HG03469 (cell line): ENCODE results near the gene STARD3NL.

Experiments
- ATAC-seq: cut with Tn5 transposase; IDR thresholded peaks from one replicate; pipeline ENCODE4 v1.9.1; 2021; ENCODE audit warnings: mild to moderate bottlenecking, moderate library complexity, moderate number of reproducible peaks; ENCODE audit not compliant: unreplicated experiment

Gene STARD3NL

DNA sequence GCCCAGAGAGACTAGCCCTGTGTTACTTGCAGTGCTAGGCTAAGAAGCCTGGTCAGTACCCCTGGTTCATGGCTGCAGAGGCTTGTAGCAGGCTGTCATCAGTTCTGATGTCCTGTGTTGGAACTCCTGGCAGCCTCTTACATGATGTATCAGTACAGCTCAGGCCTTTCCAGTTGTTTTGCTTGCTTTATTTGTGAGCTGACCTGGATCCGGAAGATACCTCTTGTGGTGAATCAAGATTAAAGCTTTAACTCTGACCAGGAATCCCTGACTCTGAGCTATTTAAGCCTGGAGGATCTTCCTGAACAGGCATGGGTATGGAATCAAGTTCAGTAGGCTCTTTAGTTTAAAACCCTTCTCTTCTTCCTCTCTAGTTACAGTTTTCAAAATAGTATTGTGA is 4.4 kb downstream of the STARD3NL start:
- no peak for ATAC-seq

DNA sequence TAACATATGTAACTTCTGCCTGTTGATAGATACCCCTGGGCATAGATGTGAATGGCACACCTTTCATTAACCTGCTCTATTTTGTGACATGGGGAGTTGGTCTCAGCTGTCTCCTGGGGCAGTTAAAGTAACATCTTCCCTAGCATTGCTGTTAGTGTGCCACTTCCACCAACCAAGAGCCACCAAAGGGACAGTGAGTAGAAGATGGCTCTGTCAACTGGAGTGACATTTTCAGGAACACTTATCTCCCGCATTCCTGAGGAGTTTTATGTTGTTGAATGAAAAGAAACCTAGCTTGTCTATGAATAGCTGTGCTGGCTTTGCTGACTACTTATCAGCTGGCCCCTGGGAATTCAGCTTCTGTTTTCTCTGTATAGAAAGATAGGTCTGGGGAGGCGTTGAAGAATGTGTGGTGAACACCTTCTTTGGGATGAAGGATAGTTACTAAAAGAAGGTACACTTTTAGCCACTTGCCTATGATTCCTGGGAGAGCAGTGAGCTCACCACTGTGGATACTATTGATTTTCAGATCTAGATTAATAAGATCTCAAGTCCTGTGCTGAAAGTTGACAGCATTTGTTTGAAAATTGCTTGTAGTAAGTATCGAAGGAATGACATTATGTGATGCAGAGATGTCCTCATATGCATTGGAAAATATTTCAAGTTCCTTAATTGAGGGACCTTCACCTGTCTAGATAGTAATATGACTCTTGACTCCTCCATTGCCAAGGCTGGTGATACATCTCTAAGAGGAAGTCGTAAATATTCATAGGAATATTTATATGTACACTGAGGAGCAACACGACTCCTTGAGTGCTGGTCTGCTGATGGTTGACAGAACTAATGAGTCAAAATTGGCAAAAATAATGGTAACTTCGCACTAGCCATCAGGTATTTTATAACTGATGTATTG is 7.6 kb downstream of the STARD3NL start:
- no peak for ATAC-seq

DNA sequence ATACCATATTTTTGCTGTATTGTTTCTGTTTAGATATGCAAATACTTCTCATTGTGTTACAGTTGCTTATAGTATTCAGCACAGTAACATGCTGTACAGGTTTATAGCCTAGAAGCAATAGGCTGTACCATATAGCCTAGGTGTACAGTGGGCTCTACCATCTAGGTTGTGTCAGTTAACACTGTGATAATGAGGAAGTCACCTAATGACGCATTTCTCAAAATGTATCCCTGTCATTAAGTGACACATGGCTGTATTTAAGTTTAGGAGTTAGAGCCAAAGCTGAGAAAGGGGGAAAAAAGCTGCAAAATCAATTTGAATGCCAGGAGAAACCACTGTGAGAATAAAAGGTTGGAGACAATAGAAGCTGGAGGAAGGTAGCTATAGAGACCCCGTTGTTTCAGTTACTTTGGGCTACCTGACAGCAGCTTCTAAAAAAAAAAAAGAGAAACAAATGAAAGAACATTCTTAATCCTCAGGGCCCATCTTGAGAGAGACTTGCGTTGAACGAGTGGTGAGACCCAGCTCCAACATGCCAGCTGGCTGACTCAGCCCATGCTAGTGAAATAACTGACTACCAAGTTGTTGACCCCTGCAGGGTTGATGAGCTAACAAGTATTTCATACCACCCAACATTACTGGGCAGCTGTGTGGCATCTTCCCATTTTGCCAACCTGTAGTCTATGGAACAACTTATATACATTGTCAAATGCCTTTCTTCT is 8.7 kb downstream of the STARD3NL start:
- no peak for ATAC-seq

DNA sequence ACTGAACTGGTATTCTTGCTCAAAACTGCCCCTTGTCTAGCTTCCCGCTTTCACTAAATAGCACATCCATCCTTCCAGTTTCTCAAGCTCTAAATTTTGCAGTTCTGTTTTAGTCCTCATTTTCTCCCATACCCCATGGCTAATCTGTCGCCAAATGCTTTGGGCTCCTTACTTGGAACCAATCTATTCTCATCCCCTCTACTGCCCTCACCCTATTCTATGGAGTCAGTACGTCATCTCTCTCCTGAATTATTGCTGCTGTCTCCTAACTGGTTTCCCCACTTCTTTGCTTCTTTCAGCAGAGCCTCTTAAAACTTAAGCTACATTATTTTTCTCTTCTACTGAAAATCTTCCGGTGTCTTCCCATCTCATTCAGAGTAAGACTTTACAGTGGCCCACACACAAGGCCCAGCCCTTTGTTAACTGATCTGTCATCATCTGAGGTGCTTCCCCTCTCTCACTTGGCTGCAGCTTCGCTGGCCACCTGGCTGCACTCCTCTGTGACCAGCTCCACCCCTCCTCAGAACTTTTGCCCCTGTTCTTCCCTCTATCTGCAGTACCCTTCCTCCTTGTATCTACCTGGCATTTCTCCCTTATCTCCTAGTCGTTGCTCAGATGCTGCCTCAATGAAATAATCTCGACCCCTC is 9.9 kb downstream of the STARD3NL start:
- ATAC-seq, result peak; percentile 77

DNA sequence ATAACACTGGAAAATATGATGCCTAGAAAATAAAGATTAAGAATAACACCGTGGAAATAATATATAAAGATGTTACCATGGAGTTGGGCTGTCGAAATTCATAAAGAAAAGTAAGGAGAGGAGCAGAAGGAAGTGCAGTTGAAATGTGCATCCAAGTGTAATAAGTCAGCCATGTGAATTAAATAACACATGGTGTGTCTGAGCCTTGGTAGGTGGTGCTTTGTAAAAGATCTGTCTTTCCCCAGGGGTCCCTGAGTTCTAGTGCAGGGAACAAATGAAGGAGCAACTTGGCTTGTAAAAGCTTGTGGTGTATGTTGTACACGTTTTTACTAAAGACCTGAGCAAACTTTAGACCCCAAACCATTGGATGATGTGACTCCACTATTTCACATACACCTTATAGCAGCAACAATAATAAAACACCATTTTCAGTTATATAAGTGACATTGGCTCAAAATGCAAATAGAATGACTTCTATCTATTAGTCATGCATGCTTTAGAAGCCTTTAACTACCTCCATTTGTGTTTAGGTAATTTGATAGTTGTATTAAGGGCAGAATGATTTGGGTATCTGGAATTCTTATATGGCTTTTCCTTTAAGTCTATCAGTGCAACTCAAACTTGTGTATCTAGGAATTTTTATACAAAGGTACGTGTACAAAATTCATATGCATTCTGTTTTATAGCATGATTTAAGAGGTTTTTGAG is 11.3 kb downstream of the STARD3NL start:
- no peak for ATAC-seq

DNA sequence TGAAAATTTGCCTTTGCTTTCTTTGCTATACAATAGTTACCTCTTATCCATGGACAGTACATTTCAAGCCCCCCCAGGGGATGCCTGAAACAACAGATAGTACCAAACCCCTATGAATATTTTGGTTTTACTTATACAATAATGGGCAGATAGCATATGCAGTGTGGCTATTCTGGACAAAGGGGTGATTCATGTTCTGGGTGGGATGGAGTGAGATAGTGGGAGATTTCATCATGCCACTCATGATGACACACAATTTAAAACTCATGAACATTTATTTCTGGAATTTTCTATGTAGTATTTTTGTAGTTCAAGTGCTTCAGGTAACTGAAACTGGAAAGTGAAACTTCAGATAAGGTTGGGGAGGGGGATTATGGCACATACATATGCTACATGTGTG is 12.0 kb downstream of the STARD3NL start:
- ATAC-seq, result no peak

DNA sequence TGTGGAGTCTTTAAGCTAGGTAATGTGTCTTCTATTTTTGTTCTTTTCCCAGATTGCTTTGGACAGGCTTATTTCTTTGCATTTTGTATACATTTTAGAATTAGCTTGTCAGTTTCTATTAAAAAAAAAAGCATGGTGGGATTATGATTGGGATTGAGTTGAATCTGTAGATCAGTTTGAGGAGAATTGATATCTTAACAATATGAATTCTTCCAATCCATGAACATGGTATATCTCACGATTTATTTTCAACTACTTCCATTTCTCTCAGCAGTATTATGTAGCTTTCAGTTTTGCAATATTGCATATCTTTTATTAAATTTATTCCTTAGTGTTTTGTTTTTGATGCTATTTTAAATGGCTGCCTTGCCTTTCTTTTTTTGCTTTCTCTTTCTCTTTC is 13.7 kb downstream of the STARD3NL start:
- no peak for ATAC-seq

DNA sequence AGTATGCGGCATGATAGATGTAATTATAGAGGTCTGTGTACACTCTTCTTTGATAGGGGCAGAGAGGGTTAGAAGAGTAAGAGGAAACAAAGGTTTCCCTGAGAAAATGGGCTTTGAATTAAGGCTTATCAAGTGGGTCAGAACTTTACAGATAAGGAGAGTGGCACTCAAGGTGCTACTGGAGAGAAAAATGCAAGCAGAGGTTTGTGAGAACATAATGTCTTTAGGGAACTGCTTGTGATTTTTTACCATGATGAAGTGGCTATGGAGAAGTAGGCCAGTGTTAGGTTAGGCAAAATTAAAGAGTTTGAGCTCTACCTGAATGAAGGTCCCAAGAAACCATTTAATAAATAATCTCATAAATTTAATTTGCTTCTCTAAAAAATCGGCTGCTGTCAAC is 14.3 kb downstream of the STARD3NL start:
- no peak for ATAC-seq

DNA sequence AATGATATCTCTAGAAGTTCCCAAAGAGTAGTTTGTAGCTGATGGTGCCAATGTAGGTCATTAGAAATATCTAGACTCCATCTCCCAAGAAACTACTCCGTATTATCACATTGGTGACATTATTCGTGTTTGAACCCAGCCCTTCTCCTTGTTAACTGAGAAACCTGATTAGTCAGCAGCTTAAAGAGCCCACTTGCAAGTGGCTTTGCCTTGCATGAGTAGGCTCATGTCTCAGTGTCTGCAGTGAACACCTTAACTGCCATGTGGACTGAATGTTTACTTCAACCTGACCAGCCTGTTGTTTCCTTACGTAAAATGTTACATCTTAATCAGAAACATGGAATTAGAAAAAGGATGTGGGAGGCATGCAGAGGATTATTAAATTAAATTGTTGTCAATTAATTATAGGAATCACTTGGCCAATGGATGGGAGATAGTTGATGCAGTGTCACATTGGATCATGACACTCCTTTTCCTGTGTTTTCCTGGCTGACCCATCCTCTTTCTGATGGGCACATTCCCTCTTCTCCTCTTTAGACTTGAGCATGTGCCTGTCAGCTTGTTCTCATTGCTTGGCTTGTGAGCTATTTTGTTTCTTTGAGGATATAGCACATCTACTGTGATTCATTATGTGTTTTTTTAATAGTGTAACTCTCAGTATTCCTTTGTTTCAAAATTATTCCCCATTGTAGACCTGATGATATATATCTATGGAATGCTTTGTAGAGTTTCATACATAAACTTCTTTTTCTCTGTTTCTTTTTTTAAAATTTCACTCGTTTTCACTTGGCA is 18.0 kb downstream of the STARD3NL start:
- ATAC-seq, result no peak

DNA sequence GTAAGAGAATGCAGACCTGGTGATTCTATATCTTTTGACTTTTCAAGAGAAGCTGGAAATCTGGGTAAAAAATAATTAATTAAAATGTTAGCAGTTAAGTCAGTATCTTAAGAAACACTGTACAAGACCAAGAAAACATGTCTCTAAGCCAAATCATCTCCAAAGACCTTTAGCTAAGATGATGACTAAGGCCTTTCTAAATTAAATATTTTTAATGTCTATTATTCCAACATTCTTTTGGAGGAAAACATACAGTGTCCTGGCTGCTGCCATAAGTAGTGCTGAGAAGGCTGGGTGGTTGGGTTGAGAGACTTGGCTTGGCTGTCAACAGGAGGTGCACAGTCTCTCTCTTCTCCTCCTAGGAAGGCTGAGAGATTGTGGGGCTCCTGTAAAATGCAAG is 20.3 kb downstream of the STARD3NL start:
- no peak for ATAC-seq

DNA sequence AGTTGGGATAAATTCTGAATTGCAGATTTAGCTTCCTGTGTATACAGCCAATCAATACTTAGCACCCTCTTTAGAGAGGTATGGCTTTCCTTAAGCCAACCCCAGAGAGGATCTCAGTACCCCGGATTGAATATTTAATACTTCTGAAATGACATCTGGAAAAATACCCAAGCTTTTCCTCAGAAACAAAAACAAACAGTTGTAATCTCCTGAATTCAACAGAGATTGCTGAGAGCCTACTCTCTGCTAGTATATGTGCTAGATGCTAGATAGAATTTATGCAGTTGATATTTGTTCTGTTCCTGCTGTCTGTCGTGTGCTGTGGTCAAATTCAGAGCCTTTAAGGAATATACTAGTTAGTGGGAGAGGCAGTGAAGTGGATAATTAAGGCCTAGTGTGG is 21.1 kb downstream of the STARD3NL start:
- ATAC-seq, result no peak

DNA sequence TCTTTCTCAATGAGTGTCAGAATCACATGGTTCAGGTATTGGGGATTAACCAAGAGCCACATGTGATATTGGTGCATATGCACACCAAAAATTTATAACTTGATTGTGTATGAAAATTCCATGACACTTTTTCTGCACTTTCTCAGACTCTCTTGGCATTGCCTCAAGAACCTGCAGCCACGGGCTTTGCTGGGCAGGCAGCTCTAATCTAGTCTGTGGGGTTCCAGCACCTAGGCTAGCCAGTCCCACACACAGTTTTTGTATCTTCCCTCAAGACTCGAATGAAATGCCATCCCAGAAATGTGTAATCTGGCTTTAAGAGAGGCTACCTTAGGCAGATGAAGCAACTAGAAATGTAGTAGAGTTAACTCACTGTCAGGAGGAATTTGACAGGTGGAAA is 21.7 kb downstream of the STARD3NL start:
- ATAC-seq, result no peak

DNA sequence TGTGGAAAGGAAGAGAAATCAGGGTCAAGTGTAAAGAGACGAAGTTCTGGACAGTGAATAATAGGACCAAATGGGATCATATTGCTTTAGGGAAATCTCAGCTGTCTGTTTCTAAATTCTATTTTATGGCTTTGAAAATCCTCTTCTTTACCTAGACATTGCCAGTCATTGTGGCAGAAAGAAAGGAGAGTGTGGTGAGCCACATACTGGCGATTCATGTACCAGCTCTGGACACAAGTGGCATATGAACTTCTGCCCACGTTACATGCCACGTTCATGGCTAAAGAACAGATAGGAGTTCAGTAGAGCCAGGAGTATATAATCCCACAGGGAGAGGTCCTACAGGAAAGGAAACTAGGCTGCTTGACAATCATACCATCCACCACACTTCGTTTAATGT is 28.0 kb downstream of the STARD3NL start:
- ATAC-seq, result no peak

DNA sequence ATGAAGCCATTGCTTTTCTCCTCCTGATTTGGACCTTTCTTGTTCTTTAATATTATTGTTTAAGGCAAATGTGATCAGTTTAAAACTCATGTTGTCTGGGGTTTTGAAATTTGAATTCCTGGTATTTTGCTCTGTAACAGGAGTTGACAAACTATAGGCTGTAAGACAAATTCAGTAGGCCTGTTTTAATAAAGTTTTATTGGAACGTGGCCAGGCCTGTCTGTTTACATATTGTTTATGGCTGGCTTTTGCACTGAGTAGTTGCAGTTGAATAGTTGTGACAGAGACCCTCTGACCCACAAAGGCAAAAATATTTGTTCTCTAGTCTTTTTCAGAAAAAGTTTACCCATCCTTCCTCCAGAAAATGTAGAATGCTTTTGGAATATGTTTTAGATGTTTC is 29.8 kb downstream of the STARD3NL start:
- ATAC-seq, result no peak

DNA sequence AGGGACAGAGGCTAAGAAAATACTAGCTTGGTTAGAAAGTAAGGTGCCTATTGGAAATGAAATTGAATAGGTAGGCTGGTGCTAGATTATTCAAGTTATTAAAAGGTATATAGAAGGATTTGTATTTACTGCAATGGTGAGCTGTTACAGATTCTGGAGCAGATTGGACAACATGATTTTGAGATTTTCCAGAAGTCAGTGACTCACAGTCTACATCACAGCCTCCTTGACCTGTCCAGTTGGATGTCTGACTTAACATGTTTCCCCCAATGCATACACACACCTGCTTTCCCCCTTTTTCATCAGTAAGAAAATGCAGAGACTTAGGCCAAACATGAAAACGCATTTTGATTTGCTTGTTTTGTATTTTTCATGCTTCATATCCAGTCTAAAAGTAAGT is 33.4 kb downstream of the STARD3NL start:
- no peak for ATAC-seq

DNA sequence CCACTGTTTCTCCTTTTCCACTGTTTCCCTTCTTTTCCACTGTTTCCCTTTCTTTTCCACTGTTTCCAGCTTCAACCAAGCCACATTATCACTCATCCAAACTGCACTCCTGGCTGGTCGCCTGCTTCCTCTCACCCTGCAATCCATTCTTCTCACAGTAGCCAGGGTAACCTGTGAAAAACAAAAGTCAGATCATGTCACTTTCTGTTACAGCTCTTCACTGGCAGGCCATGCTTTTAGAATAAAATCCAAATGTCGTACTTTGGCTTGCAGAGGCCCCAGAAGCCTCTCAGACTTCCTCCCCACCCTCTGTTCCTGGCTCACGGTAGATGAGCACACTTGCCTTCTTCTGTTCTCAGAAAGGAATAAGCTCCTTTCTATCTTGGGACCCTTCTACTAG is 33.9 kb downstream of the STARD3NL start:
- ATAC-seq, result no peak

DNA sequence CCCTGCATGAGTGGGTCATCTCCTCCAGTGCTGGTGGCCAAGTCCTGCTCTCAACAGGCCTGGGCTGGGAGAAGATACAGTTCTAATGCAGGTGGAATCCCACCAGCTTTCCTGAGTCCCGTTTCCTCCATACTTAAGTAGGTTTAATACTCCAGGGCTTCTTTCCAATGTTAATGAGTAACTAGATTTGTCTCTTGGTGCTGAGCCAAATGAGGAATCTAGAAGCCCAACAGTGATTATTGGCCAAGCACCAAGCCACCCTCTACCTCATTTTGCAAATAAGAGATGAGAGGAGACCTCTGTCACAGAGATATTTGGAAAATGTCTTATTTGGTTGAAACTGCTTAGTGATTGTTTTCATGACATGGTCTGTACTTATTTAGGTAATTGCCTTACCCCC is 37.1 kb downstream of the STARD3NL start:
- ATAC-seq, result no peak

DNA sequence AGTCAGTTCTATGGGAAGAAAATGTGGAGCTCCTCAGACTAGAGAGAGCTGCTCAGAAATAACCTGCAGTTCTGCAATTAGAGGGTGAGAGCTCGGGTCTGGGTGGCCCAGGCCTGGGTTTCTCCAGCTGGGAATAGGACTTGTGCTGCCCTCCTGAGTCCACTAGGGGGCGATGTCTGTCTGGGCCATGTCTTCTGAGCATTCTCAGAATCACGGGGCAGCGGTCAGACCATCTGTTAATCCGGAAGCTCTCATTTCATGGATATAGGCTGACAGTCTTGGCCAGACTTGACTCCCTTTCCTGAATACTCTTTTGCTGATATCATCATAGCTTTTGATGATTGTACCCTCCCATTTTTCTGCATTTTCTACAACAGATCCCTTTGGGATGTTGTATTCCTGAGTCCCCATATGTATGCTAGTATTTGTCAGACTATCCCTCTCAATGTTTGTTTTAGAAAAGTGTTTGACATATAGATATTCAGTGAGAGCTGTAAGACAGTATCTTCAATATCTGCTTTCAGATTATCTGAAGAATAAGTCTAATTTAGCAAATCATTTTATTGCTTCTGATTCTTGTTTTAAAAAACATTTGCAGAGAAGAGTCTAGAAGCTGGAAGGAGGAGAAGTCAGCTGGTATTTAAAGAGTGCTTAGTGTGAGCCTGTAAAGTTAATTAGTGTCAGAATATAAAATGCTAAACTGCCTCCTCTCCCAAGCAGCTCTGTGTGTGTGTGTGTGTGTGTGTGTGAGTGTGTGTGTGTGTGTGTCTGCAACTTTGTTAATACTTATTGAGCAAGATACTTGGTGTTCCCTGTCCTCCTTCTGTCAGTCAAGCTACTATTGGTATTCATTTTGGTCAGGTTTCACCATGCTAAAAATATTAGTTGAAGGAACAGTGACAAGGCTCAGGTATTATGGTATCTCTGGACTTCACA is 38.0 kb downstream of the STARD3NL start:
- ATAC-seq, result peak; percentile 52

DNA sequence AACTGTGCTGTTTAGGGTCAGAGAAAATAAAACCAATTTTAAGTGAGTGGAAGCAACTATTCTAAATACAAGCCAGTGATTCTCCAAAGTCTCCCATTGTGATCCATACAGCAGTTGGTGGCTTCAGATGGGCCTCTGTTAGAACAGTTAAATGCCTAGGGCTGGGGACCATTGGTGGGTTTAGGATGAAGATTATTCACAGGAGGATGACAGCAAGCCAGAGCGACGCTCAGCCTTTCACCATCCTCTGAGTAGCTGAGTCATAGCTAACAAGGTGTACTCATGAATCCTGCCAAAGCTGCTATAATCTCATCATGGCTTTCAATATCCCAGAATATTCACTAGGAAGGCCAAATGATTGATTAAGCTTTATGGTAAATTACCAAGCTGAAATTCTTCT is 39.6 kb downstream of the STARD3NL start:
- no peak for ATAC-seq
